ENCODE data around the gene LMF1. TPM values are rescaled to one million over a fixed set of nuclear protein-coding genes. Genes with fewer than 3 reads are reported as not detected.

Gene LMF1
- total RNA-seq, 6 experiments from 2014 or later, result 10.9 to 20.0 (median 13.8) TPM

DNA sequence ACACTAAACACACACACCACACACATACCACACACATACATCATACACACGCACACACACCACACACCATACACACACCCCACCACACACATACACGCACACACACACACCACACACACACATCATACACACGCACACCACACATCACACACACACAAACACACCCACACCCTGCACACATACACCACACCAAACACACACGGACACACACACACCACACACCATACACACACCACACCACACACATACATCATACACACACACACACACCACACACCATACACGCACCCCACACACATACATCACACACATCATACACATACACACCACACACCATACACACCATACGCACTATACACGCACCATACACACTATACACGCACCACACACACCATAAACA lies 7.1 kb upstream of the LMF1 start:
- no peaks in the 10 kb centered on the region for H3K36me3 ChIP-seq
- intact Hi-C loops (cut with DNase I), result no loop called here
- H3K27ac ChIP-seq, result no peak overlapping the region
- TF ChIP-seq, protein P1, sequence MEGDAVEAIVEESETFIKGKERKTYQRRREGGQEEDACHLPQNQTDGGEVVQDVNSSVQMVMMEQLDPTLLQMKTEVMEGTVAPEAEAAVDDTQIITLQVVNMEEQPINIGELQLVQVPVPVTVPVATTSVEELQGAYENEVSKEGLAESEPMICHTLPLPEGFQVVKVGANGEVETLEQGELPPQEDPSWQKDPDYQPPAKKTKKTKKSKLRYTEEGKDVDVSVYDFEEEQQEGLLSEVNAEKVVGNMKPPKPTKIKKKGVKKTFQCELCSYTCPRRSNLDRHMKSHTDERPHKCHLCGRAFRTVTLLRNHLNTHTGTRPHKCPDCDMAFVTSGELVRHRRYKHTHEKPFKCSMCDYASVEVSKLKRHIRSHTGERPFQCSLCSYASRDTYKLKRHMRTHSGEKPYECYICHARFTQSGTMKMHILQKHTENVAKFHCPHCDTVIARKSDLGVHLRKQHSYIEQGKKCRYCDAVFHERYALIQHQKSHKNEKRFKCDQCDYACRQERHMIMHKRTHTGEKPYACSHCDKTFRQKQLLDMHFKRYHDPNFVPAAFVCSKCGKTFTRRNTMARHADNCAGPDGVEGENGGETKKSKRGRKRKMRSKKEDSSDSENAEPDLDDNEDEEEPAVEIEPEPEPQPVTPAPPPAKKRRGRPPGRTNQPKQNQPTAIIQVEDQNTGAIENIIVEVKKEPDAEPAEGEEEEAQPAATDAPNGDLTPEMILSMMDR (IDR thresholded peaks at IDR 0.05), result no peak
- no peak for TF ChIP-seq POLR2A (IDR thresholded peaks at IDR 0.05)
- ATAC-seq (no peak), DNase-seq (no peak)
- no peaks in the 10 kb centered on the region for H3K9me3 ChIP-seq
- peaks cover 0 to 11% (median 0%) of the 10 kb centered on the region in 4 donors for H3K4me1 ChIP-seq
- H3K27me3 ChIP-seq, result peaks cover 0 to 12% of the 10 kb centered on the region in 2 donors
- 92% methylated on average over 8 of the region's 8 CpGs for WGBS (ENCODE audit: insufficient coverage, low coverage, low lambda C conversion rate, missing lambda C conversion rate)
- H3K4me3 ChIP-seq, result no peak overlapping the region

DNA sequence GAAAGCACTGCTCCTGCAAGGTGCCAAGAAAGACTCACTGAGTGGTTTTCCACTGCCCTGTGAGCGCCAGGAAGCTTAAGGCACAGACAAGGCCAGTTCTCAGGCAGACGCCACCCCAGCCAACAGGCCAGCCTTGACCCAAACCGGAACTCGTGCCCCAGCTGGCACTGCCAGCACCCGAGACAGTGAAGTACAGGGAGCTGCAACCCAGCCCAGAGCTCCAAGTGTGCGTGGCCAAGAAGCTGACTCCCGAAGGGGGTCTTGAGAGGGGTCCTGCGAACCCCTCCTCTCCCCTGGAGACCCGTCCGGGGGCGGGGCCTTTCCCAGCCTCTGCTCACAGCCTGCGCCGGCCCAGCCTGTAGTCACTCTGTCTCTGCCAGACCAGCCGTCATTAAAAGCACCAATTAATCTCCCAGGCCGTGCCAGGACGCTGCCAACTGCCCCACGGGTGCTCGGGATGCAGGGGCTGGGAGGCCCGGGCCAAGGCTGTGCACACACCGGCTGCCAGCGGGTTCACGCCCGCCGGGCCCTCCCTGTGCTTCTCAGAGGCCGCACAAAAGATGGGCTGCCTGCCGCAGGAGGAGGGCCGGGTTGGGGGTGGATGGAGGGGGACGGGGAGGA lies 6.4 kb upstream of the LMF1 start:
- intact Hi-C loops (cut with DNase I), result no loop called here
- no peak overlapping the region for H3K27ac ChIP-seq
- no peaks in the 10 kb centered on the region for H3K36me3 ChIP-seq
- peaks cover 0 to 7% of the 10 kb centered on the region in 2 donors for H3K27me3 ChIP-seq
- WGBS (ENCODE audit: insufficient coverage, low coverage, low lambda C conversion rate, missing lambda C conversion rate), result 80% methylated on average over 1 of the region's 28 CpGs
- ATAC-seq (no peak), DNase-seq (no peak)
- TF ChIP-seq, protein P1 (IDR thresholded peaks at IDR 0.05), result no peak
- no peak for TF ChIP-seq POLR2A (IDR thresholded peaks at IDR 0.05)
- H3K4me1 ChIP-seq, result peaks cover 0 to 11% (median 0%) of the 10 kb centered on the region in 4 donors
- H3K4me3 ChIP-seq, result no peak overlapping the region
- no peaks in the 10 kb centered on the region for H3K9me3 ChIP-seq

DNA sequence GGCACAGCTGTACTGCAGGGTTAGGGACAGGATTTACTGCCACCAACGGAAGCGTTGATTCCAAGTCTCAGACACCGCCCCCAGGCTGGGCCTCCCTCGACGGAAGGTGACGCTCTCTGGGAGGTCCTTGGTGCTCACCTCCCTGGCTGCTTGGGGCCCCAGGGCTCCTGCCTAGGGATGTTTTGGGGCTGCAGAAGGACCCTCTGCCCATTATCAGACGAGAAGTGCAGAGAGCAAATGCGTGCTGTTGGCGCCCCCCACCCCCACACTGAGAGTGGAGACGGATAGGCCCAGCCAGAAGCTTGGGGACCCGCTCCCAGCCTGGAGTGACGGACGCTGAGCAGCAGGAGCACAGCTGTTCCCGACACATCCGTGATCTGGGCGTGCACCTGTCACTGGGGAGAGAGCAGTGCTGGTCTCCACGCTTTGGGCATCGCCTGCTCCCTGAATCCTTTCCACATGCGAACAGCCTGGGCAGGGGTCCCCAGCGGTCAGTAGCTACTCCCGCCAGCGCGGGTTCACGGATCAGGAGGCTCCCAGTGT lies 5.7 kb upstream of the LMF1 start:
- Histone ChIP-seq H3K36me3 (no peaks in the 10 kb centered on the region), H3K27ac (no peak overlapping the region), H3K4me1 (peaks cover 0 to 7% (median 0%) of the 10 kb centered on the region in 4 donors), H3K9me3 (no peaks in the 10 kb centered on the region), H3K27me3 (peaks cover 0 to 4% of the 10 kb centered on the region in 2 donors), H3K4me3 (no peak overlapping the region)
- no peak for TF ChIP-seq POLR2A (IDR thresholded peaks at IDR 0.05)
- TF ChIP-seq, protein P1 (IDR thresholded peaks at IDR 0.05), result no peak
- intact Hi-C loops (cut with DNase I), result no loop called here
- 58% methylated on average over 7 of the region's 24 CpGs for WGBS (ENCODE audit: insufficient coverage, low coverage, low lambda C conversion rate, missing lambda C conversion rate)
- ATAC-seq (no peak), DNase-seq (no peak)

DNA sequence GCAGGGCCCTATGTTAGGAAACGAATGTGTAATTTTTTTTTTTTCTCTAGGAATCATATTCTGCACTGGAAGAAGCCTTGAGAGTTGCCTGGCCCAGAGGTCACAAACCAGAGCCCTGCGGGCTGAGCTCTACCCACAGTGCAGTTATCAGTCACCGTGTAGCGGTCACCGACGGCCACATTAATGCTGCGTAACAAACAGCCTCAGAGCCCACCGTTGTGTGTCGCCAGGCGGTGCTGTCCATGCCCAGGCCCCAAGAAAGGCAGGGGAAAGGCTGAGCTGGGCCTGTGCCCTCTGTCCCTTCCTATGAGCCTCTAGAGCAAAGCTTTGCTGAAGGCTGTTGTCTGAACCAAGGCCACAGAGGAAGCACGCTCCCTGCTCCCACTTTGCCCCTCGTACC lies 4.5 kb upstream of the LMF1 start:
- H3K27me3 ChIP-seq, result peaks cover 0 to under 1% of the 10 kb centered on the region in 2 donors
- H3K36me3 ChIP-seq, result no peaks in the 10 kb centered on the region
- 80% methylated on average over 2 of the region's 12 CpGs for WGBS (ENCODE audit: insufficient coverage, low coverage, low lambda C conversion rate, missing lambda C conversion rate)
- no peaks in the 10 kb centered on the region for H3K9me3 ChIP-seq
- intact Hi-C loops (cut with DNase I), result no loop called here
- H3K4me1 ChIP-seq, result peaks cover 0 to 4% (median 0%) of the 10 kb centered on the region in 4 donors
- H3K27ac ChIP-seq, result no peak overlapping the region
- ATAC-seq, result no peak
- no peak overlapping the region for H3K4me3 ChIP-seq
- TF ChIP-seq POLR2A (IDR thresholded peaks at IDR 0.05), result no peak
- TF ChIP-seq, protein P1 (IDR thresholded peaks at IDR 0.05), result no peak
- DNase-seq, result peak in 1 of 3 donors; percentile 43
